Activated CD8-positive, alpha-beta T cell treated with anti-CD3 and anti-CD28 coated beads for 36 hours (primary cell): Measurements from ENCODE around the gene PI4KA. TPM values are rescaled to one million over a fixed set of nuclear protein-coding genes. Genes with fewer than 3 reads are reported as not detected.
"Not testable (repeated sequence)": the region's sequence is repeated elsewhere in the genome, so short reads cannot be mapped to it uniquely, and the experiment has no call there.

Experiments
- ATAC-seq: fragments of 200-7000 bp; cut with Tn5 transposase; one replicate; pipeline ENCODE4 v1.10.0; 2021; ENCODE audit warnings: mild to moderate bottlenecking, moderate library complexity
- CTCF ChIA-PET: fragments of 350-600 bp; sonication (Branson Sonifier 250); formaldehyde crosslinking; loops from one replicate; lab custom pipeline; 2021; ENCODE audit warnings: antibody characterized with exemption; lab: Charles Lee
- POLR2A ChIA-PET: fragments of 350-600 bp; sonication (Branson Sonifier 250); formaldehyde crosslinking; loops from one replicate; lab custom pipeline; 2021; ENCODE audit warnings: antibody characterized with exemption; lab: Charles Lee
- DNase-seq: peaks from one replicate; pipeline ENCODE4 v3.0.0-alpha.2; 2020
- H3K27ac Mint-ChIP-seq: one replicate; pipeline ENCODE4 v1.8.0; 2021; ENCODE audit warnings: mild to moderate bottlenecking, mixed read lengths
- H3K27me3 Mint-ChIP-seq: one replicate; pipeline ENCODE4 v1.8.0; 2021; ENCODE audit warnings: mixed read lengths
- H3K36me3 Mint-ChIP-seq: one replicate; pipeline ENCODE4 v1.8.0; 2021; ENCODE audit warnings: low read depth, mixed read lengths
- H3K4me1 Mint-ChIP-seq: one replicate; pipeline ENCODE4 v1.8.0; 2021; ENCODE audit warnings: low read depth, mixed read lengths
- H3K4me3 Mint-ChIP-seq: one replicate; pipeline ENCODE4 v1.8.0; 2021; ENCODE audit warnings: mild to moderate bottlenecking, moderate library complexity, mixed read lengths
- H3K9me3 Mint-ChIP-seq: one replicate; pipeline ENCODE4 v1.8.0; 2021; ENCODE audit warnings: mixed read lengths
- intact Hi-C: fragments of 100-400 bp; cut with micrococcal nuclease; formaldehyde crosslinking; loops from one replicate; pipeline ENCODE4 v1.10.0; 2022
- total RNA-seq, 2 experiments: library from RNA; stranded (reverse); gene quantifications; one replicate each; pipeline ENCODE4 v1.2.3, GENCODE V29; 2021
- TF ChIP-seq, protein P1 (sequence below): fragments of 200-600 bp; IDR thresholded peaks from one replicate; pipeline ENCODE4 v1.8.0; 2022; ENCODE audit warnings: antibody characterized with exemption, mild to moderate bottlenecking

Gene PI4KA
- total RNA-seq, 2 experiments from 2014 or later, result 63.9 to 64.1 TPM

DNA sequence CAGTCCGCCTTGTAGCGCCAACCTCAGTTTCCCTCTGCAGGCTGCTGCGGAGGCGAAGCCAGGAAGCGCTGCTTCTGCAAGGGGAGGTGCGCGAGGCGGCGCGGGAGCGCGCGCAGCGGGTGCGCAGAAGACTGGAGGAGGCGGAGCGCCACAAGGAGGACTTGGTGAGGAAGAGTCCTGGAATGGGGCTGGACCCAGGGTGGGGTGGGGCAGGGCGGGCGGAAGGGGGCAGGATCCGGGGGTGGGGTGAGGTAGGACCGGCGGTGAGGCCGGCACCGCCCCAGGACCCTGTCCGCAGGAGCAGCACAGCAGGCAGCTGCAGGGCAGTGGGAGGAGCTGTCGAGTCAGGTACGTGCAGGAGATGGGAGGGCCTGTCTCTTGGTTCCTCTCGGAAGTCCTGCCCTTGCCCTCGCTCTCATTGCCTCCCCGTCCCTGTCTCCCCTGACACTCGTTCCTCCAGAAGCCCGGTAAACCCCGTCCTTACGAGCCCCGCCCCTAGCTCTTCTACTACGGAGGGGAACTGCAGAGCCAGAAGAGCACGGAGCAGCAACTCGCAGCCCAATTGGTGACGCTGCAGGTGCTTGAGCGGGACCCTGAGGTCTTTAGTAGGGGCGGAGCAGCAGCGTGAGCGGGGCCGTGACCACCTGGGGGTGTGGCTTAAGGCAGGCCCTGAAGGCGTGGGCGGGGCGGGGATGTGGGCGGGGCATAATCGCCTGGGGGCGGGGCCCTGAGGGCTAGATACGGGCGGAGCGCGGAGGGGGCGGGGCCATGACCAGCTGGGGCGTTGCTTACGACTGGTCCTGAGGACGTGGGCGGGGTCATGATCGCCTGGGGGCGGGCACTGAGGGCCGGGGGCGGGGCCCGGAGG, 155.8 kb downstream of the PI4KA start:
- DNase-seq, result peak; percentile 98
- H3K4me1 Mint-ChIP-seq, result peaks cover 10% of the 10 kb centered on the region
- ATAC-seq, result peak; percentile 82
- peak overlapping the region; percentile 84 for H3K4me3 Mint-ChIP-seq
- CTCF ChIA-PET, result interaction anchor here (1.0 kb wide), 1 partner anchor 284 kb away, joined by 4 read pairs; no protein-coding TSS in a partner anchor
- H3K36me3 Mint-ChIP-seq, POLR2A ChIA-PET, intact Hi-C loops, H3K27me3 Mint-ChIP-seq, H3K9me3 Mint-ChIP-seq: not testable (repeated sequence)
- peak overlapping the region; percentile 97 for H3K27ac Mint-ChIP-seq

- H3K36me3 Mint-ChIP-seq, H3K27me3 Mint-ChIP-seq, POLR2A ChIA-PET, intact Hi-C loops, H3K9me3 Mint-ChIP-seq: not testable (repeated sequence)
- CTCF ChIA-PET, result interaction anchor here (1.7 kb wide), 1 partner anchor 94 kb away, joined by 3 read pairs; no protein-coding TSS in a partner anchor
- DNase-seq, result peak; percentile 37
- ATAC-seq, result peak; percentile 2
- peak overlapping the region; percentile 84 for H3K4me3 Mint-ChIP-seq
- H3K4me1 Mint-ChIP-seq, result peaks cover 14% of the 10 kb centered on the region
- peak overlapping the region; percentile 61 for H3K27ac Mint-ChIP-seq
Measured at GRCh38 chr22:20702175-20702545, 156.5 kb downstream of the PI4KA start.

- peak; percentile 20 for DNase-seq
- H3K36me3 Mint-ChIP-seq, H3K9me3 Mint-ChIP-seq, intact Hi-C loops, ATAC-seq, POLR2A ChIA-PET, H3K27me3 Mint-ChIP-seq: not testable (repeated sequence)
- Mint-ChIP-seq H3K27ac (peak overlapping the region; percentile 63), H3K4me3 (peak overlapping the region; percentile 84), H3K4me1 (peaks cover 16% of the 10 kb centered on the region)
- CTCF ChIA-PET, result interaction anchor here (1.7 kb wide), 1 partner anchor 94 kb away, joined by 3 read pairs; no protein-coding TSS in a partner anchor
Measured at GRCh38 chr22:20701680-20702136, 156.9 kb downstream of the PI4KA start.

- H3K27ac Mint-ChIP-seq, H3K36me3 Mint-ChIP-seq, H3K27me3 Mint-ChIP-seq, POLR2A ChIA-PET, H3K9me3 Mint-ChIP-seq, DNase-seq, H3K4me3 Mint-ChIP-seq, ATAC-seq, intact Hi-C loops: not testable (repeated sequence)
- peaks cover 16% of the 10 kb centered on the region for H3K4me1 Mint-ChIP-seq
- CTCF ChIA-PET, result interaction anchor here (1.0 to 1.7 kb wide), 2 partner anchors 92 to 94 kb away, joined by 3 read pairs; no protein-coding TSS in a partner anchor
Measured at GRCh38 chr22:20700347-20700746, 158.3 kb downstream of the PI4KA start.

- H3K4me3 Mint-ChIP-seq, H3K27me3 Mint-ChIP-seq, POLR2A ChIA-PET, ATAC-seq, H3K27ac Mint-ChIP-seq, DNase-seq, H3K9me3 Mint-ChIP-seq, H3K36me3 Mint-ChIP-seq, CTCF ChIA-PET: not testable (repeated sequence)
- intact Hi-C loops, result loop anchor here (5.0 kb wide), 1 partner anchor 93 kb away; no protein-coding TSS in a partner anchor
- peaks cover 16% of the 10 kb centered on the region for H3K4me1 Mint-ChIP-seq
Measured at GRCh38 chr22:20699856-20700255, 158.8 kb downstream of the PI4KA start.

DNA sequence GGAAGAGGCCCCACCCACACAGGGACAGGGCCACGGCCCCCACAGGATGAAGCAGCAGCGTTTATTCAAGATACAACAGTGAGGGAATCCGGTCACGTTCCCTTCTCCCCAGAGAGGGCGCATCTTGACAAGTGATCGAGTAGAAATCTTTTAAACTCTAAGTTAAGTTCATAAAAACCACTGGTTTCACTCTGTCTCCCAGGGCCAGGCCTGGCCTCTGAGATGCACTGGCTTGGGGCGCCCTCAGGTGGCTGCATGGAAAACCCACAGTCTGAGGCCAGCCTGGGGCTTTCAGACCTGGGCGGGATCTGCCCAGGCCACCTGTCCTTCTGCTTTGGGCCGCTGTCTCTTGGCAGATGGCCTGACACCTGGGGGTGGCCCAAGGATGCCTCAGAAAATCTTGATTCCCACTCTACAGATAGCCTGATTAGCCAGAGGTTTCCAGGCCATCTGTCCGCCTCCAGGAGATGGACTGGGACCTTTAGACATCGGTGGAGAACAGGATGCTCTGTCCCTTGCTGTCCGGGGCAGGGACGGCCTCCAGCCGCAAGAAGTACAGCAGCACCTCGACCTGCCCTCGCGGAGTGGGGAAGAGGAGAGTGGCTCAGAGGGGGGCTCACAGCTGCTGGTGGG, 161.0 kb downstream of the PI4KA start:
- H3K4me3 Mint-ChIP-seq, CTCF ChIA-PET, H3K36me3 Mint-ChIP-seq, H3K9me3 Mint-ChIP-seq, H3K27me3 Mint-ChIP-seq, POLR2A ChIA-PET: not testable (repeated sequence)
- Mint-ChIP-seq H3K4me1 (peaks cover 11% of the 10 kb centered on the region), H3K27ac (peak overlapping the region; percentile 38)
- TF ChIP-seq, protein P1, sequence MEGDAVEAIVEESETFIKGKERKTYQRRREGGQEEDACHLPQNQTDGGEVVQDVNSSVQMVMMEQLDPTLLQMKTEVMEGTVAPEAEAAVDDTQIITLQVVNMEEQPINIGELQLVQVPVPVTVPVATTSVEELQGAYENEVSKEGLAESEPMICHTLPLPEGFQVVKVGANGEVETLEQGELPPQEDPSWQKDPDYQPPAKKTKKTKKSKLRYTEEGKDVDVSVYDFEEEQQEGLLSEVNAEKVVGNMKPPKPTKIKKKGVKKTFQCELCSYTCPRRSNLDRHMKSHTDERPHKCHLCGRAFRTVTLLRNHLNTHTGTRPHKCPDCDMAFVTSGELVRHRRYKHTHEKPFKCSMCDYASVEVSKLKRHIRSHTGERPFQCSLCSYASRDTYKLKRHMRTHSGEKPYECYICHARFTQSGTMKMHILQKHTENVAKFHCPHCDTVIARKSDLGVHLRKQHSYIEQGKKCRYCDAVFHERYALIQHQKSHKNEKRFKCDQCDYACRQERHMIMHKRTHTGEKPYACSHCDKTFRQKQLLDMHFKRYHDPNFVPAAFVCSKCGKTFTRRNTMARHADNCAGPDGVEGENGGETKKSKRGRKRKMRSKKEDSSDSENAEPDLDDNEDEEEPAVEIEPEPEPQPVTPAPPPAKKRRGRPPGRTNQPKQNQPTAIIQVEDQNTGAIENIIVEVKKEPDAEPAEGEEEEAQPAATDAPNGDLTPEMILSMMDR, result peak; percentile 76
- ATAC-seq, result peak; percentile 65
- peak; percentile 93 for DNase-seq
- intact Hi-C loops, result loop anchor here (5.0 kb wide), 1 partner anchor 90 kb away; no protein-coding TSS in a partner anchor

GRCh38 chr22:20696056-20696455, 162.6 kb downstream of the PI4KA start:
- H3K36me3 Mint-ChIP-seq, ATAC-seq, DNase-seq, H3K27ac Mint-ChIP-seq, H3K9me3 Mint-ChIP-seq, H3K4me3 Mint-ChIP-seq, POLR2A ChIA-PET, H3K4me1 Mint-ChIP-seq, CTCF ChIA-PET, H3K27me3 Mint-ChIP-seq: not testable (repeated sequence)
- intact Hi-C loops, result loop anchor here (5.0 kb wide), 1 partner anchor 89 kb away; no protein-coding TSS in a partner anchor

- CTCF ChIA-PET, H3K4me3 Mint-ChIP-seq, H3K27me3 Mint-ChIP-seq, H3K4me1 Mint-ChIP-seq, ATAC-seq, H3K36me3 Mint-ChIP-seq, POLR2A ChIA-PET, H3K9me3 Mint-ChIP-seq: not testable (repeated sequence)
- DNase-seq, result peak; percentile 7
- intact Hi-C loops, result loop anchor here (5.0 kb wide), 1 partner anchor 88 kb away; no protein-coding TSS in a partner anchor
- peak overlapping the region; percentile 38 for H3K27ac Mint-ChIP-seq
Measured at GRCh38 chr22:20695205-20695604, 163.4 kb downstream of the PI4KA start.

DNA sequence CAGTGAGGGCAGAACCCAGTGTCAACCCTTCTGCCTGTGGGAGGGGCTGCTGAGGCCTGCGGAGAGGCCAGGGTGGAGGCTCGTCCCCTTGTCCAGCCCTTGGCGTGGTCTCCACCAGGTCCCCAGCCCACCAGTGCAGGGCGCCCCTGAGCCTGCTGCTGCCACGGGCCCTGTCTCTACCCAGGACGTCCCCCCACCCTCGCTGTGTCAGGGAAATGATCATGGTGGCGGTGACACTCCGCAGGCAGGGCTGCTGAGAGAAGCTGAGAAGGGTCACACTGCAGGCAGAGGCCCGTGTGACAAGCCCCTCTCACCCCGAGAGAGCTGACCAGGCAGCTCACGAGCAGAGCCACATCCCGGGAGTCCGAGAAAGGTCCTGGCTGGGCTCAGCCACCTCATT, 164.4 kb downstream of the PI4KA start:
- H3K9me3 Mint-ChIP-seq, H3K4me1 Mint-ChIP-seq, H3K36me3 Mint-ChIP-seq, CTCF ChIA-PET, DNase-seq, H3K27ac Mint-ChIP-seq, POLR2A ChIA-PET, H3K4me3 Mint-ChIP-seq, ATAC-seq, H3K27me3 Mint-ChIP-seq, intact Hi-C loops: not testable (repeated sequence)

DNA sequence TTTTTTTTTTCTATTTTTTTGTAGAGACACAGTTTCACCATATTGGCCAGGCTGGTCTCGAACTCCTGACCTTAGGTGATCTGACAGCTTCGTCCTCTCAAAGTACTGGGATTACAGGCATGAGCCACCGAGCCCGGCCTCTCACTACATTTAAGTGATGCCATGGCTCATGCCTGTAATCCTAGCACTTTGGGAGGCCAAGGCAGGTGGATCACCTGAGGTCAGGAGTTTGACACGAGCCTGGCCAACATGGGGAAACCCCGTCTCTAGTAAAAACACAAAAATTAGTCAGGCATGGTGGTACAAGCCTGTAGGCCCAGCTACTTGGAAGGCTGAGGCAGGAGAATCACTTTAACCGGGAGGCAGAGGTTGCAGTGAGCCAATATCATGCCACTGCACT, 165.7 kb downstream of the PI4KA start:
- H3K36me3 Mint-ChIP-seq, ATAC-seq, POLR2A ChIA-PET, CTCF ChIA-PET, H3K27me3 Mint-ChIP-seq, H3K27ac Mint-ChIP-seq, H3K4me1 Mint-ChIP-seq, H3K4me3 Mint-ChIP-seq, H3K9me3 Mint-ChIP-seq, DNase-seq, intact Hi-C loops: not testable (repeated sequence)
